Suppressor macrophage (primary cell): ENCODE results near the gene KRTAP3-1.
"Not testable (repeated sequence)": the region's sequence is repeated elsewhere in the genome, so short reads cannot be mapped to it uniquely, and the experiment has no call there.

Experiments
- DNase-seq, 4 experiments: peaks; one replicate each; pipeline ENCODE4 v3.0.0-alpha.2; 2020 to 2022
- total RNA-seq, 17 experiments: gene quantifications; one replicate each; lab custom pipeline; 2026; ENCODE audit warnings: mixed read lengths in 6 of 17, inconsistent platforms in 3 of 17; lab: John Stamatoyannopoulos, UW

Gene KRTAP3-1
- total RNA-seq, result 0 to 0.44 (median 0) reads per million in 17 experiments

GRCh38 chr17:41008811-41009210, at the start of gene KRTAP3-1:
Gene KRTAP3-1 (minus strand): TSS chr17:41009128. CDS start chr17:41009074, 54 bp downstream.
- no peak for DNase-seq

- DNase-seq, result no peak
Measured at GRCh38 chr17:41057547-41057946, 48.6 kb upstream of the KRTAP3-1 start.

- not testable (repeated sequence) for DNase-seq
Measured at GRCh38 chr17:41055130-41055529, 46.2 kb upstream of the KRTAP3-1 start, which contains the start of gene KRTAP2-2. Gene KRTAP2-2 (minus strand): TSS chr17:41055230. CDS start chr17:41055211, 19 bp downstream.

GRCh38 chr17:41054556-41054955, 45.6 kb upstream of the KRTAP3-1 start:
- DNase-seq, result not testable (repeated sequence)

GRCh38 chr17:41054025-41054424, 45.1 kb upstream of the KRTAP3-1 start:
- DNase-seq, result no peak

- DNase-seq, result no peak
Measured at GRCh38 chr17:41052566-41052965, 43.6 kb upstream of the KRTAP3-1 start.

GRCh38 chr17:41049110-41049509, 40.2 kb upstream of the KRTAP3-1 start:
- no peak for DNase-seq

- DNase-seq, result no peak
Measured at GRCh38 chr17:41048441-41048840, 39.5 kb upstream of the KRTAP3-1 start.

- DNase-seq, result not testable (repeated sequence)
Measured at GRCh38 chr17:41046735-41047465, 38.0 kb upstream of the KRTAP3-1 start, which contains the start of gene KRTAP2-1. Gene KRTAP2-1 (minus strand): TSS chr17:41047316. CDS start chr17:41047267, 49 bp downstream.

- DNase-seq, result no peak
Measured at GRCh38 chr17:41042953-41043352, 34.0 kb upstream of the KRTAP3-1 start.

GRCh38 chr17:41040783-41041571, 32.0 kb upstream of the KRTAP3-1 start, which contains the start of gene KRTAP1-1:
Gene KRTAP1-1 (minus strand): TSS chr17:41041450. CDS start chr17:41041397, 53 bp downstream.
- DNase-seq, result not testable (repeated sequence)

- DNase-seq, result no peak
Measured at GRCh38 chr17:41037853-41038350, 29.0 kb upstream of the KRTAP3-1 start.

- DNase-seq, result not testable (repeated sequence)
Measured at GRCh38 chr17:41034346-41034935, 25.5 kb upstream of the KRTAP3-1 start, which contains the start of gene KRTAP1-3. Gene KRTAP1-3 (minus strand): TSS chr17:41034874. CDS start chr17:41034821, 53 bp downstream.

GRCh38 chr17:41029633-41030245, 20.8 kb upstream of the KRTAP3-1 start, which contains the start of gene KRTAP1-4:
Gene KRTAP1-4 (minus strand): TSS chr17:41030195. CDS start chr17:41030078, 117 bp downstream.
- no peak for DNase-seq

- DNase-seq, result no peak
Measured at GRCh38 chr17:41026715-41027471, 18.0 kb upstream of the KRTAP3-1 start, which contains the start of gene KRTAP1-5. Gene KRTAP1-5 (minus strand): TSS chr17:41027208. CDS start chr17:41027155, 53 bp downstream.

- no peak for DNase-seq
Measured at GRCh38 chr17:41024697-41025096, 15.8 kb upstream of the KRTAP3-1 start.

GRCh38 chr17:41020336-41020735, 11.4 kb upstream of the KRTAP3-1 start:
- DNase-seq, result no peak

GRCh38 chr17:41019415-41019814, 10.5 kb upstream of the KRTAP3-1 start:
- DNase-seq, result no peak

GRCh38 chr17:41018541-41018940, 9.6 kb upstream of the KRTAP3-1 start:
- DNase-seq, result peak in 3 of 4 experiments; percentile 6 to 32 (median 15)

GRCh38 chr17:41016578-41017215, 7.8 kb upstream of the KRTAP3-1 start:
- DNase-seq, result no peak
